Rectal smooth muscle tissue (tissue), 1 donor: ENCODE data around the gene CERCAM.

ENCODE experiments used
- H3K27ac ChIP-seq: one replicate; pipeline ENCODE4 v1.7.0; 2013; ENCODE audit warnings: low read depth, low read length, inconsistent platforms
- H3K27me3 ChIP-seq: one replicate; pipeline ENCODE4 v1.7.0; 2013; ENCODE audit warnings: low read length; ENCODE audit not compliant: control insufficient read depth, insufficient read depth
- H3K36me3 ChIP-seq: one replicate; pipeline ENCODE4 v1.7.0; 2013; ENCODE audit warnings: low read length; ENCODE audit not compliant: control insufficient read depth, insufficient read depth
- H3K4me1 ChIP-seq: one replicate; pipeline ENCODE4 v1.7.0; 2013; ENCODE audit warnings: low read length; ENCODE audit not compliant: control insufficient read depth, insufficient read depth
- H3K4me3 ChIP-seq: one replicate; pipeline ENCODE4 v1.7.0; 2013; ENCODE audit warnings: low read length
- H3K9ac ChIP-seq: one replicate; pipeline ENCODE4 v1.7.0; 2013; ENCODE audit warnings: low read length

The CERCAM gene

DNA sequence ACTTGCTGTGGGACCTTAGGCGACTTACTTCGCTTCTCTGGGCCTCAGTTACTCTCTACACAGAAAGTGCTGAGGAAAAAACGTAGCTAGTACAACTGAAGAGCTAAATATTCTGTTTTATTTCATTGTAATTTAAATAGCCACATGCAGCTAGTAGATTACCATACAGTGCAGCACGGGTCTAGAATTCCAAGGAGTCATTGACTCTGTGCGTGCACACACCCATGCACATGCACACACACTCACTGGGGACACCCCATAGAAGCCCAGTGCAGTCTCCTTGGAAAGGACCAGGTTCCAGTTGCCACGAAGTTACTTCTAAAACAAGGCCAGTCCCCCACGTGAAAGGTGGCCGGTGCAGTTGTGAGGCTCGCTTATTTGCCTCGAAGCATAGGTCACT lies 32.5 kb upstream of the CERCAM start:
- Histone ChIP-seq H3K4me3 (no peak overlapping the region), H3K36me3 (peaks cover 17% of the 10 kb centered on the region), H3K4me1 (no peaks in the 10 kb centered on the region), H3K9ac (no peak overlapping the region), H3K27ac (no peak overlapping the region), H3K27me3 (no peaks in the 10 kb centered on the region)

DNA sequence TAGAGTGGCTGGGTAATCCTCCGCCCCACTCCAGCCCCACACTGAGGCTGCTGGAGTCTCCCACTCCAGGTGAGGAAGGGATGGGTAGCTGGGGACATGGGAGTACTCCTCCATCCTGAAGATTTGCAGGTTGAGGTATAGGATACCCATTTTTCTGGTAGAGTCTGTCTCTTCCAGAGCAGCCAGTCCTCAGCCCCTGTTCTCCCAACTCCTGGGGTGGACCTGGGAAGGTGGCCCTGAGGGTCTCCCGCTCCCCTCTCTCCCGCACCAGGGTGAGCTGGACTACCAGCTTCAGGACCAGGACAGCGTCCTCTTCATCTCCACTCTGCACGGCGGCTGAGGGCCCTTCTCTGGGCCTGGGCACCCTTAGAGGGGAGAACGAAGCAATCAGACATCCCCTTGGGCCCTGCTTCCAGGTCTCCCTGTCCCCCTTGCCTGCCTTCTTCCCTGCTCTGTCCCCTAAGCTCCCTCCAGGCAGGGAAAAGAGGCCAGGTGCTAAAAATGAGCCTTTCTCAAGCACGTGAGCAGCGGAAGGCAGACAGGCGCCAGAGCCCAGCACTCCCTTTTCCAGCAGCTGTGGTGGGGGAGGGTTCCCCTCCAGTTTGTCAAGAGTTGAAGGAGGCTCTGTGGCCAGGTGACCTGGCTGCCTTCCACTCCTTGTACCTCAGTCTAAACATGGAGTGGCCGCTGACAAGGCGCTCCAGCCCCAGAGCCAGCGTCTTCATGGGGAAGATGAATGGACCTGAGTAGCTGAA lies 31.1 kb upstream of the CERCAM start:
- no peak overlapping the region for H3K27ac ChIP-seq
- H3K27me3 ChIP-seq = no peaks in the 10 kb centered on the region
- H3K36me3 ChIP-seq = peaks cover 17% of the 10 kb centered on the region
- no peak overlapping the region for H3K9ac ChIP-seq
- H3K4me3 ChIP-seq = no peak overlapping the region
- H3K4me1 ChIP-seq = no peaks in the 10 kb centered on the region

DNA sequence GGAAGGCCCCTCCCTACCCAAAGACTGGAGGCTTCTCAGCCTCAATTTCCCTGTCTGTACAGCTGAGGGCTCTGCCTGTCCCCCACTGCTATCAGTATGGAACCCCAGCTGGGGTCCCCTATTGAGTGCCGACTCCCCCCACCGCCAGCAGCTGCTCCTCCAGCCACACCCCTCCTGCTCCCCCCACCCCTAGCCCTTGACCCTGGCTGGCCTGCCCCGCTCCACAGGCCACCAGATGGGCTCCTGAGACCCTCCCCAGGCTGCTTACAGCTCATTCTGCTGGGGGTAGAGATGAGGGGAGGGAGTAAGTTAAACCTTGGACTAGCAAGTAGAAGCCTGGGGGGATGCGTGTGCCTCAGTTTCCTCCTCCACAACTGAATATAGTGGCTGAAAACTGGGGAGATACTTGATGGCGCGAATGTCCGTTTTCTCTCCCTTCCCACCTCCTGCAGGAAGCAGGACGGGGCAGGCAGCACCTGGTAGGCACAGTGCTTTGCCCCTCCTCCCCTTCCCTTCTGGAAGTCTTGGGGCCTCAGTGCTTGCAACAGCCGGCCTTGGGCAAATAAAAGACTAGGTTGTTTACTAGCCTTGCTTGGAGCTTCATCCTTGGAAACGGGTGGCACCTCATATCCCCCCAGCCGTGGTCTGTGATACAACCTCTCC lies 30.4 kb upstream of the CERCAM start:
- Histone ChIP-seq H3K9ac (no peak overlapping the region), H3K27me3 (no peaks in the 10 kb centered on the region), H3K4me3 (no peak overlapping the region)

DNA sequence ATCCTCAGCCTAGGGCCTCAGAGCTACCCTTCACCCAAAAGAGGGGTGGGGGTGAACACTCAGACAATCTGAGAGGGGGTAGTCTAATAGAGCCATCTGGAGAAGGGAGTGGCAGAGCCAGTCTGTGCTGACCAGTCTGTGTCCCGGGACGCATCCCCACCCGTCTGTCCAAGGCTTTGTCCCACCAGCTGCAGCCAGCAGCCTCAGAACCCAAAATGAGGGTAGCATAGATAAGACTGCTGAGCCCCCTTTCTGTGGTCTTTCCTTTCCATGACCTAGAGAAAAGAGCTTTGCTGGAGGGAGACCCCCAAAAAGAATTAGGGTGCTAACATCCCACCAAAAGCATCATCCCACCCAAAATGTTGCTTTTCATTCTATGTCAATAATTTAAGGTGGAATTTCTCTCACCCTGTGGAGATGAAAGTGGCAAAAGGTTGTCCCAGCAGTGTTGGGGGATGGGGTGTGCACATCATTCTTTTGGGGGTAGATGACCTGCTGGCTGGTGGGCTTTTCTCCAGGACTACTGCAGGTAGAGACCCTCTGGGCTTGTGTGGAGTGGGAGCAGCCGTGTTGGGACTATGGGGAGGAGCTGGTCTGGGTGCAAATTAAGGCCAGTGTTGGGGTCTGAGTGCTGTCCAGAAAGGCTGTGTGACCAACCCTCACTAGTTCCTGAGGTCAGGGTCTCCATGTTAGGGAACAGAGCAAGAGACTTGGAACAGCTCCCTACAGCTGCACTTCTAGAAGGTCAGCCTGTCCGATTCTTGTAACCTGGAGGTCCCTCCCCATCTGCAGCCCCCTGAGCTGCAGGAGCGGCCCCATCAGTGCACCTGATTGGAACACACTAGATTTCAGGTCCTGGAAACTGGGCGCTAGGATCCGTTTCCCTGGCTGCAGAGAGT lies 29.6 kb upstream of the CERCAM start:
- Histone ChIP-seq H3K27ac (no peak overlapping the region), H3K9ac (no peak overlapping the region), H3K4me1 (no peaks in the 10 kb centered on the region), H3K4me3 (no peak overlapping the region), H3K27me3 (no peaks in the 10 kb centered on the region), H3K36me3 (peaks cover 17% of the 10 kb centered on the region)

More for the DNA sequence above, 30.4 kb upstream of the CERCAM start:
- H3K27ac ChIP-seq = no peak overlapping the region
- no peaks in the 10 kb centered on the region for H3K4me1 ChIP-seq
- H3K36me3 ChIP-seq = peaks cover 17% of the 10 kb centered on the region

DNA sequence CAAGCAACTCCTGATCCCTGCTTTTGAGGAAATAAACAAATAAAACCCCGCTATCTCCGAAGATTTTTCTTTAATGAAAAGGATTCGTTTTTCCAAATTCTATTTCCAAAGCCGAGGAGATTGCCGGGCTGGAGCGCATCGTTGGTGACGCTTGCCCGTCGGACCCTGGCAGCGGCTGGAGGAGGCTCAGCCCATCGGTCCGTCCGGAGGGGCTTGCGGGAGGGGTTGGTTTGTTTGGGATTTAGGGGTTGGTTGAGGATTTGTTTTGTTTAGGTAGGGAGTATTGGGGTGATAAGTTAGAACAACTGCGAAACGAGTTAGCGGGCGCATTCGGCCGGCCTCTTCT lies 28.7 kb upstream of the CERCAM start:
- H3K36me3 ChIP-seq = peaks cover 17% of the 10 kb centered on the region
- no peak overlapping the region for H3K27ac ChIP-seq
- no peak overlapping the region for H3K9ac ChIP-seq
- no peak overlapping the region for H3K4me3 ChIP-seq
- H3K27me3 ChIP-seq = peaks cover 1% of the 10 kb centered on the region
- no peaks in the 10 kb centered on the region for H3K4me1 ChIP-seq

DNA sequence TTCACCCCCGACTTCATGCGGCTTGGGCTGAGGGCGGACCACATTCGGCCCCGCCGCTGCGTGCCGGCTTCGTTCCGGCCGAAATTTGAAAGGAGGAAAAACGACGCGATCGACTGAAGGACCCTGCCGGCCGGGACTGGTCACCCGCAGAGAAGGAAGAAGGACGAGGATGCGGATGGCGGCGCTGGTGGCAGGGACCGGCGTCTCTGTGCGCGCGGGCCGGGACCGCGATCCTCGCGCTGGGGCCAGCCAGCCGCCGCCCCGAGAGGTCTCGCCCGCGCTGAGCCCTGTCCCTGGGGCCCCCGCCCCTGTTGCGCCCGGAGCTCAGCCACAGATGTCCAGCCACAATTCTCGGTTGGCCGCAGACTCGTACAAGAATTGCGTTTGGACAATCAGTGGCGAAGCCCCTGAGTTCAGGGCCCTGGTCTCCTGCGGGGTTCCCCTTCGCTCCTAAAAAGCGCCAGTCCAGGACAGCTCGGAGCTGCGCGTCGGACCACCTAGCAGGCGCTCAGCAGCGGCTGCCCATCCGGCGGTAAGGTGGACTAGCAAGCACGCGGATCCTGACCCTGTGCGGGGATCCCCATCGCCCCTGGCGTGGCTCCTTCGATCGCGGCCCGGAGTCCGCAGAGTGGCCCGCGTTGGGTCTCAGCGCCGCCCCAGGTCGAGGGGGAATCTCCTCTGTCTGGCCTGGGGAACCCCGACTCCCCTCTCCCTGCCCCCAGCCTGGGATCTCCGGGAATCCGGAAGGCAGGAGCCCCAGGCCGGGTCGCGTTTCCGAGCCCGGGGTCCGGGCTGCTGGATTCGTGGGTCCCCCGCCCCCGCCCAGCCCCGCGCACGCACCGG lies 28.1 kb upstream of the CERCAM start:
- Histone ChIP-seq H3K27ac (no peak overlapping the region), H3K4me1 (no peaks in the 10 kb centered on the region), H3K9ac (no peak overlapping the region), H3K36me3 (peaks cover 17% of the 10 kb centered on the region), H3K4me3 (no peak overlapping the region), H3K27me3 (peaks cover 3% of the 10 kb centered on the region)

DNA sequence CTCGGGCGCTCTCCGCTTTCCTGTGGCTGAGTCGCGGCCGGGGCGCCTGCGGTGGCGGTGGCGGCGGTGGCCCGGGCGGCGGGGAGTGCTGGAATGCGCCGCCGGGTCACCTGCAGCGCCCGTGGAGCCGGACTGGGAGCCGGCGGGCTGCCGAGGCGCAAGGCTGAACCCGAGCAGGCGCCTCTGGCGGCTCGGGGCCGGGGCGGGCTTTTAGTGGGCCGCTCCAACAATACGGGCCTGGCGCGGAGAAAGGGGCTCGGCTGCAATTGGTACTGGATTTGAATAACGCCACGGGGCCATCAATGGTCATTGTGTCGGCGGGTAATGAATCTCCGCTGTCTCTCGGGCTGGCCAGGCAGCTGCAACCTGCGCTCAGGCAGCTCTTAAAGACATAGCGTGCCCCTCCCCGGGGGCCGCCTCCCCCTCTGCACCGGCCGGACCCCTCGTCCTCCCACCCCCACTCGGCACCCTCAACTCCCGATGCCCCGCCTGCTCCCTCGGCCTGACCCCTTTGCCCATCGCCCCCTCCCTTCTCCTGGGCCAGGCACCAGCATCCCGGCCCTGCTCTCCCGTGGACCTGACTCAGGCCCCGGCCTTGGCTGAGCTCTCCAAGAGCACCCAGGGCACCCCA lies 27.4 kb upstream of the CERCAM start:
- Histone ChIP-seq H3K27ac (no peak overlapping the region), H3K9ac (no peak overlapping the region), H3K36me3 (peaks cover 14% of the 10 kb centered on the region), H3K4me1 (no peaks in the 10 kb centered on the region), H3K4me3 (no peak overlapping the region), H3K27me3 (peaks cover 3% of the 10 kb centered on the region)

DNA sequence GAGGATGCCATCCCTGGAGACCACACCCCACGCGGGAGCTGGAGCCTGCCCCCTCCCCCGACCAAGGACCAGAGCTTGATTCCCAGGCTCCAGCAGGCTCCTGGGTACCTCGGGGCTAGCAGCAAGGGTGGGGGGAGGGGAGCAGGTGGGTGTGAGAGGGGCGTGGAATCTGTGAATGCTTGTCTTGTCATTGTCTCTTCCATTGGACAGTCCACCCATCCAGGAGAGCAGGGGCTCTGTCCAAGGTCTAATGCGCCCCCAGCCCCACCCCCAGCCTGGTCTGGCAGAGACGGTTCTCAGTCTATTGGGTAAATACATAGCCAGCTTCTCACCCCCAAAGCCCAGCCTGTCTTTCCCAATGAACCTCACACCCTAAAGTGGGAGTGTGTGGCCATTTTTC lies 26.7 kb upstream of the CERCAM start:
- Histone ChIP-seq H3K4me1 (no peaks in the 10 kb centered on the region), H3K36me3 (peaks cover 7% of the 10 kb centered on the region), H3K9ac (no peak overlapping the region), H3K27ac (no peak overlapping the region), H3K4me3 (no peak overlapping the region), H3K27me3 (peaks cover 3% of the 10 kb centered on the region)

DNA sequence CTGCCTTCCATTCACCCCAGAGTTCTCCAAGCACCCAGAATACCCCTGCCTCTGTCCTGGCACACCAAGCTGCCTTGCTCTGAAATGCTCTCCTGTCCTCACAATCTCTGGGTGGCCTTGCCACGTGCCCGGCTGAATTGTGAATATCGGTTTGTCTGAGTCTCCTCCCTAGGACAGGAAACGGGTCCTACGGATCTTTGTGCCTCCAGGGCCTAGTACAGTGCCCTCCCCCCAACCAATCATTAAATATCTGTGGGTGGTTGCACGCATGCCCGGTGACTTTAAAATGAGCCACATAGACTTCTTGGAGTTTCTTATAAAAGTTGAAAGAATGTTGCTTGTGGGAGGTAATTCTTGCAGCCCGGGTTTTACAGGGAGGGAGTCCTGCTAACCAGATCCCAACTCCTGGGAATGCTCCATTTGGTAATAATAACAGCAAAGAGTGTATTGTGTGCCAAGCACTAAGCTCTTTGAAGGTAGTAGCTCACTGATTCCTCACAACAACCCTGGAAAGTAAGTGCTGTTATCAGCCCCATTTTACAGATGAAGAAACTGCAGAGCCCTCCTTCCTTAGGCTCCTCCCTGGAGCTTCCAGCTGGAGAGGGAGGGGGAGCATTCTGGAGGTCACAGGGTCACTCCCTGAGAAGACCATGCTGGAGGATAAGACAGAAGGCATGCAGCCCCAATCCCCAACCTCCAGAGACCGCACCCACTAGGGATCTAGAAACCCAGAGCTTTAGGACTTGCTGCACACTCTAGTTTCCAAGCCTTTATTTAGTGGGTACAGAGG lies 26.1 kb upstream of the CERCAM start:
- Histone ChIP-seq H3K4me3 (no peak overlapping the region), H3K27me3 (peaks cover 3% of the 10 kb centered on the region), H3K27ac (no peak overlapping the region), H3K9ac (no peak overlapping the region), H3K4me1 (no peaks in the 10 kb centered on the region), H3K36me3 (peaks cover 3% of the 10 kb centered on the region)

DNA sequence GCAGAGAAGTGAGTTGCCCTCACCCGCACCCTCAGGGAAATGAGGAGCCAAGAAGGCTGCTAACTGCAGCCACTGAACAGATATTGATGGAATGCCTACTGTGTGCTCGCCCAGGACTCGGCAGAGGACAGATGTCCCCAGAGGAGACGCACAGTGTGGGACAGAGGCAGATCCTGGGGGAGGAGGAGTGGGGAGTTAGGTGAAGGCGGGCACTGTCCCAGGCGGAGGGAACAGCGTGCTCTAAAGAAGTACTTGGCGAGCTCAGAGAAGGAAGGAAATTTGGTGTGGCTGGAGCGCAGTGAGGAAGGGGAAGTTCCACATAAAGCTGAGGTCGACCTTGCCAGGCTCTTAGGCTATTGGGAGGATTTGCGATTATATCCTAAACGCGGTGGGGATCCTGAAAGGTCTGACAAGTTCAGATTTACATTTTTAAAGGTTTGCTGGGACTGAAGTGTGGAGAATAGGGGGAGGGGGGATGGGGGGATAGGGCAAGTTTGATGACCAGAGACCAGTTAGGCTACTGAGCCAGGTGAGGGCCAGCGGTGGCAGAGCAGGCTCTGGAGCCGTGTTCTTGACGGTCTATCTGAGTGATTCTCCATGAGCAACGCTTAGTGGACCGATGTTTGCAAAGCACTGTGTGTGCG lies 23.6 kb upstream of the CERCAM start:
- no peaks in the 10 kb centered on the region for H3K4me1 ChIP-seq
- H3K27me3 ChIP-seq = peaks cover 3% of the 10 kb centered on the region
- H3K4me3 ChIP-seq = no peak overlapping the region
- no peak overlapping the region for H3K27ac ChIP-seq
- no peak overlapping the region for H3K9ac ChIP-seq
- no peaks in the 10 kb centered on the region for H3K36me3 ChIP-seq

DNA sequence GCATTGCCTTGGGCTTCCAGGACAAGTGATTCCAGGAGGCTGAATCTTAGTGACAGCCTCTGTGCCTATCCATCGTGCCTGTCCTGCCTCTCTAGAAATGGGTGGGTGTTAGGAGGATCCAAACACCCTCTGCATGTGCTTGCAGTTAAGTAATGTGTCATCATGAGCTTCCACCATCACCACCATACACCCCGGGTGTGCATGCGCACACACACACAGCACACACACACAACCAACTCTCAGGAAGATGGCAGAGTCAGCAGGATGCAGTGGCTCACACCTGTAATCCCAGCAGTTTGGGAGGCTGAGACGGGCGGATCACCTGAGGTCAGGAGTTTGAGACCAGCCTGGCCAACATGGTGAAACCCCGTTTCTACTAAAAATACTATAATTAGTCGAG lies 22.8 kb upstream of the CERCAM start:
- H3K4me3 ChIP-seq = no peak overlapping the region
- H3K27me3 ChIP-seq = peaks cover 3% of the 10 kb centered on the region
- H3K36me3 ChIP-seq = no peaks in the 10 kb centered on the region
- H3K27ac ChIP-seq = no peak overlapping the region
- H3K9ac ChIP-seq = no peak overlapping the region
- H3K4me1 ChIP-seq = no peaks in the 10 kb centered on the region
